Spleen (tissue), 7 donors: ENCODE results near the gene KLHL33.

ENCODE experiments used
- CTCF ChIP-seq, 11 experiments: fragments of 200-600 bp in 7 of 11; fragments of 450-650 bp in 4 of 11; sonication (generic) in 4 of 11; IDR thresholded peaks in 8 of 11; conservative IDR thresholded peaks in 3 of 11; 1 replicate in 7 of 11; 2 replicates in 4 of 11; pipeline versions ENCODE4 v1.4.0 to v1.8.0; 2016 to 2021; ENCODE audit warnings: antibody characterized with exemption in 11 of 11, inconsistent platforms in 4 of 11, mild to moderate bottlenecking in 1 of 11
- POLR2A ChIP-seq, 3 donors: fragments of 450-650 bp; IDR thresholded peaks; one replicate each; pipeline ENCODE4 v1.5.1; 2017; ENCODE audit warnings: antibody characterized with exemption in 3 of 3, mild to moderate bottlenecking in 1 of 3
- POLR2AphosphoS5 ChIP-seq, 3 donors: sonication (generic); formaldehyde crosslinking; IDR thresholded peaks; one replicate each; pipeline ENCODE4 v1.5.1; 2017; ENCODE audit warnings: antibody characterized with exemption in 3 of 3
- donor health status: DM: no; HTN: no; CAD: no; lungs with moderate emphysema.
- donor health status: DM: no; HTN: no; CAD: no.
- donor health status: DM: no; HTN: no; CAD: no.

- TF ChIP-seq CTCF (IDR thresholded peaks at IDR 0.05 in 8 of 11, conservative IDR thresholded peaks at IDR 0.05 in 3 of 11) = no peak
- TF ChIP-seq POLR2A (IDR thresholded peaks at IDR 0.05) = no peak
- no peak for TF ChIP-seq POLR2AphosphoS5 (IDR thresholded peaks at IDR 0.05)
Measured at GRCh38 chr14:20441461-20441860, 5.5 kb upstream of the KLHL33 start.
